Endothelial cell (in vitro differentiated cells): ENCODE data around the gene PLA2G5. TPM values are rescaled to one million over a fixed set of nuclear protein-coding genes. Genes with fewer than 3 reads are reported as not detected.

Experiments used
- DNase-seq: peaks from one replicate; pipeline ENCODE4 v3.0.0; 2021; ENCODE audit warnings: low spot score
- H3K27ac Mint-ChIP-seq: one replicate; pipeline ENCODE4 v1.8.0; 2021; ENCODE audit warnings: mixed read lengths, inconsistent platforms; ENCODE audit not compliant: unreplicated experiment
- H3K27me3 Mint-ChIP-seq: one replicate; pipeline ENCODE4 v1.8.0; 2021; ENCODE audit warnings: mild to moderate bottlenecking, moderate library complexity, mixed read lengths, inconsistent platforms; ENCODE audit not compliant: unreplicated experiment
- H3K36me3 Mint-ChIP-seq: one replicate; pipeline ENCODE4 v1.8.0; 2021; ENCODE audit warnings: mild to moderate bottlenecking, low read depth, mixed read lengths, inconsistent platforms; ENCODE audit not compliant: unreplicated experiment
- H3K4me1 Mint-ChIP-seq: one replicate; pipeline ENCODE4 v1.8.0; 2021; ENCODE audit warnings: mild to moderate bottlenecking, mixed read lengths, inconsistent platforms; ENCODE audit not compliant: unreplicated experiment
- H3K4me3 Mint-ChIP-seq: one replicate; pipeline ENCODE4 v1.8.0; 2021; ENCODE audit warnings: mild to moderate bottlenecking, mixed read lengths, inconsistent platforms; ENCODE audit not compliant: unreplicated experiment
- H3K9me3 Mint-ChIP-seq: one replicate; pipeline ENCODE4 v1.8.0; 2021; ENCODE audit warnings: mixed read lengths, inconsistent platforms; ENCODE audit not compliant: unreplicated experiment
- total RNA-seq: library from RNA; stranded (reverse); fragmentation: NEBNext Ultra II Directional; extraction: Animal tissue kit (Norgen Biotek cat#: 25700); gene quantifications from one replicate; pipeline ENCODE4 v1.2.1, GENCODE V29; 2021; ENCODE audit not compliant: unreplicated experiment
- TF ChIP-seq, protein P1 (sequence below): fragments of 200-600 bp; sonication (generic); IDR thresholded peaks from one replicate; pipeline ENCODE4 v1.5.0; 2021; ENCODE audit warnings: antibody characterized with exemption; ENCODE audit not compliant: unreplicated experiment

The PLA2G5 gene
- total RNA-seq, 1 donor from 2014 or later, result 0.77 TPM

DNA sequence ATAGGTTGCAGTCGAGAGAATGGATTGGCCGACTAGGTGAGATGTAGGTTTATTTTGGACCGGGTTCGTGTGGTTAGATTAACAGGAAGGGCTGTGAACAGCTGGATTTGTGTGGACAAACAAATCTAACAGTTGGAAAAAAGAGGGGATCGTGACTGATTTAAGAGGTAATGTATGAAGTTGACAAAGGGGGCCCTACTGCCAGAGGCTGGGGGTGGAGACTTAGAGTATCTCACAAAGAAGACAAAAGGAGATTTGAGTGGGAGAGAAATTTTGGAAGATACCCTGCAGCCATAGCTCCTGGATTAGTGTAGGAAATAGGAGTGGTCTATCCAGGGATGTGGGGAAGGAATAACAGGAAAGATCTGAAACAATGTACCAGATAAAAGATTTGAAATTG, 38.8 kb upstream of the PLA2G5 start:
- H3K4me3 Mint-ChIP-seq, result no peak overlapping the region
- H3K36me3 Mint-ChIP-seq, result peaks cover 14% of the 10 kb centered on the region
- H3K9me3 Mint-ChIP-seq, result no peaks in the 10 kb centered on the region
- TF ChIP-seq, protein P1, sequence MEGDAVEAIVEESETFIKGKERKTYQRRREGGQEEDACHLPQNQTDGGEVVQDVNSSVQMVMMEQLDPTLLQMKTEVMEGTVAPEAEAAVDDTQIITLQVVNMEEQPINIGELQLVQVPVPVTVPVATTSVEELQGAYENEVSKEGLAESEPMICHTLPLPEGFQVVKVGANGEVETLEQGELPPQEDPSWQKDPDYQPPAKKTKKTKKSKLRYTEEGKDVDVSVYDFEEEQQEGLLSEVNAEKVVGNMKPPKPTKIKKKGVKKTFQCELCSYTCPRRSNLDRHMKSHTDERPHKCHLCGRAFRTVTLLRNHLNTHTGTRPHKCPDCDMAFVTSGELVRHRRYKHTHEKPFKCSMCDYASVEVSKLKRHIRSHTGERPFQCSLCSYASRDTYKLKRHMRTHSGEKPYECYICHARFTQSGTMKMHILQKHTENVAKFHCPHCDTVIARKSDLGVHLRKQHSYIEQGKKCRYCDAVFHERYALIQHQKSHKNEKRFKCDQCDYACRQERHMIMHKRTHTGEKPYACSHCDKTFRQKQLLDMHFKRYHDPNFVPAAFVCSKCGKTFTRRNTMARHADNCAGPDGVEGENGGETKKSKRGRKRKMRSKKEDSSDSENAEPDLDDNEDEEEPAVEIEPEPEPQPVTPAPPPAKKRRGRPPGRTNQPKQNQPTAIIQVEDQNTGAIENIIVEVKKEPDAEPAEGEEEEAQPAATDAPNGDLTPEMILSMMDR, result no peak
- no peak overlapping the region for H3K27ac Mint-ChIP-seq
- peaks cover 5% of the 10 kb centered on the region for H3K27me3 Mint-ChIP-seq
- no peak for DNase-seq
- peaks cover 29% of the 10 kb centered on the region for H3K4me1 Mint-ChIP-seq

DNA sequence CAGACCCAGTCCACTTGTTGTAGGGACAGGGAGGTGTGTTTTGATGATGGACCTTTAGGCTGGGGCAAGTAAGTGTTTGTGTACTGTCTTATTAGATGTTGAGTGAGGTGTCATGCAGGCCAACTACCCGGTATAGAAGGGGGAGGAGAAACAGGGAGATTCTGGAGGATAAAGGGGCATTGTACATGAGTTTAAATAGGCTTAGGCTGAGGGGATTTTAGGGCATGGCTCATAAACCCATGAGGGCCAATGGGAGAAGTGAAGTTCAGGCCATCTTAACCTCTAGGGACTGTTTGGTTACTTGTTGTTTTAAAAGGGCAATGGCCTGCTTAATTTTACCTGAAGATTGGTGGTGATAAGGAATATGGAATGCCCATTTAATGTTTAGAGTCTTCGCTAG, 38.2 kb upstream of the PLA2G5 start:
- Mint-ChIP-seq H3K4me3 (no peak overlapping the region), H3K9me3 (no peaks in the 10 kb centered on the region), H3K27me3 (peaks cover 5% of the 10 kb centered on the region), H3K27ac (no peak overlapping the region), H3K4me1 (peaks cover 29% of the 10 kb centered on the region), H3K36me3 (peaks cover 15% of the 10 kb centered on the region)
- TF ChIP-seq, protein P1, result no peak
- DNase-seq, result no peak

DNA sequence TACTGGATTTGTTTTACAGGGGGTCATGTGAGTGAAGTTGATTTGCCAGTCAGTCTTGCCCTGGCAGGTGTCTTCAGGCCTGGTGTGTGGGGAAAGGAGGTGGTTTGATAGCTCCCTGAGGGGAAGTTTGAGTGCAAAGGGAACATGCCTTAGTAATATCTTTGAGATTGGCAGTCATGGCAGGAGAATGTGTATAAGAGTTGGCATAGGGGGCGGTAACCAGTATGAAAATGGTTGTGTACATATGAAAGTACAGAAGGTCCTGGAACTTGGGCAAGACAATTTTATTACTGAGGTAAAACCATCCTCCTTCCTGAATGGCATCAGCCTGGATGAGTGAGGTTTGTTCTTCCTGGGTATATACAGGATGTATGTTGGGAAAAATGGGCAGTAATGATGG, 37.6 kb upstream of the PLA2G5 start:
- H3K27me3 Mint-ChIP-seq, result peaks cover 5% of the 10 kb centered on the region
- no peak overlapping the region for H3K27ac Mint-ChIP-seq
- TF ChIP-seq, protein P1, result no peak
- H3K36me3 Mint-ChIP-seq, result peaks cover 20% of the 10 kb centered on the region
- no peak overlapping the region for H3K4me3 Mint-ChIP-seq
- H3K4me1 Mint-ChIP-seq, result peaks cover 29% of the 10 kb centered on the region
- H3K9me3 Mint-ChIP-seq, result no peaks in the 10 kb centered on the region
- DNase-seq, result no peak

DNA sequence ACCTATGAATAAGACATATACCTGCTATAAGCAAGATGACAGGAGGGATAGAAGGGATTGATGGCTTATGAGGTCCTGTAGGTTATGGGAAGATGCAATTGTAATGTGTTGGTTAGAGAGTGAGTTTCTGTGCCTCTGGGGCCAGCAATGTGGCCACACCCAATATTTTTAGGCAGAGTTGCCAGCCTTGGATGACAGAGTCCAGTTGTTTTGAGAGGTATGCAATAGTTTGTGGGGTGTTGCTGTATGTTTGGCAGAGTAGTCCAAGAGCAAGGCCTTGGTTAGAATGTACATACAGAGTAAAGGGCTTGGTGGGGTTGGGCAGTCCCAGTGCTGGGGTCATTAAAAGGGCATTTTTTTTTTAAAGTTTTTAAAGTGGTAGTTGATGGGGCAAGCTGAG, 36.6 kb upstream of the PLA2G5 start:
- Mint-ChIP-seq H3K27me3 (peaks cover 5% of the 10 kb centered on the region), H3K9me3 (no peaks in the 10 kb centered on the region)
- TF ChIP-seq, protein P1, result no peak

DNA sequence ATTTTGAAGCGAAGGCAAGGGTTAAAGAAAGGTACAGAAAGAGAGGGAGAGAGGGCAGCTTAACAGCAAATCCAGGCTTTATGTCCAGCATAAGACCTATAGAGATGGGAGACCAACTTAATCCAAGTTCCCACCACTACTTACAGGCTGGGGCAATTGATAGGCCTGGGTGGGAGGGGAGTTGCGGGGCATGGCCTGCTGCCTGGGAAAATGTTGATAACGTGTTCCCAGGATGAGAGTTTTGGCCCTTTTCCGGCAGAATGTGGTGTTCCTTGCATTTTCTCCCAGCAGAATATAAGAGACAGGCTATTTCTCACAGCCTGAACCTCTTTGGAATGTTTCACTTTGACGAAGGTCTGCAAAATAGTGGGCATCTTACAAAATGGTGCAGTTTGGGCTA, 34.9 kb upstream of the PLA2G5 start:
- peaks cover 14% of the 10 kb centered on the region for H3K36me3 Mint-ChIP-seq
- TF ChIP-seq, protein P1, result no peak

More for the DNA sequence above, 36.6 kb upstream of the PLA2G5 start:
- Mint-ChIP-seq H3K36me3 (peaks cover 16% of the 10 kb centered on the region), H3K4me1 (peaks cover 24% of the 10 kb centered on the region), H3K27ac (no peak overlapping the region), H3K4me3 (no peak overlapping the region)
- DNase-seq, result no peak

More for the DNA sequence above, 34.9 kb upstream of the PLA2G5 start:
- no peak for DNase-seq
- Mint-ChIP-seq H3K4me3 (no peak overlapping the region), H3K9me3 (no peaks in the 10 kb centered on the region), H3K27me3 (no peaks in the 10 kb centered on the region), H3K4me1 (peaks cover 9% of the 10 kb centered on the region), H3K27ac (no peak overlapping the region)
